NCI-H187 (cell line): ENCODE data around the gene CHD5.

Experiments used
- DNase-seq, 2 experiments: peaks; one replicate each; lab custom pipeline; 2025; lab: John Stamatoyannopoulos, UW

Gene CHD5

DNA sequence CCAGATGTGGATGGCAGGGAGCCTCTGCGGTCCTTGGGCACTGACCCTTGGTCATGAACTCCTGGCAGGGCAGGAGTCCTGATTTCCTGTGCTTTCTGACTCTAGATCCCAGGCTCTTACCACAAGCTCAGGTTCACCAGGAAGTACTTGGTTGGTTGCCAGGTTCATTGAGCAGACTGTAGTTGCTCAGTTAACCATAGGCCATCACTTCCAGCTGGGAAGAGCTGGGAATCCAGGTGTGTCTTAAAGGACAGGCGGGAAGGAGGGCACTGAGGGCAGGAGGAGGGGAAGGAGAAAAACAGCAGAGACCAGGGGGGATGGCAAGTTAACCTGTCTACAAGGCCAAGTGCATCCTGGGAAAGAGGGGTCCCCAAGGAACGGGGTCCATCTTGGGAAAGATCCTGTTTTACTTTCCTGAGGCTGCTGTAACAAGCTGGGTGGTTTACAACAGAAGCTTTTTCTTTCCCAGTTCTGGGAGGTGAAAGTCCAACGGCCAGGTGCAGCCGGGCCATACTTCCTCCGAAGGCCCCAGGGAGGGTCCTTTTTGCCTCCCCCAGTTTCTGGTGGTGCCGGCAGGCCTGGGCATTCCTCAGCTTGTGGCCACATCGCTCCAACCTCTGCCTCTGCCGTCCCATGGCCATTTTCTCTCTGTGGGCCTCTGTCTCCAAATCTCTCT is 122.8 kb downstream of the CHD5 start:
- no peak for DNase-seq

DNA sequence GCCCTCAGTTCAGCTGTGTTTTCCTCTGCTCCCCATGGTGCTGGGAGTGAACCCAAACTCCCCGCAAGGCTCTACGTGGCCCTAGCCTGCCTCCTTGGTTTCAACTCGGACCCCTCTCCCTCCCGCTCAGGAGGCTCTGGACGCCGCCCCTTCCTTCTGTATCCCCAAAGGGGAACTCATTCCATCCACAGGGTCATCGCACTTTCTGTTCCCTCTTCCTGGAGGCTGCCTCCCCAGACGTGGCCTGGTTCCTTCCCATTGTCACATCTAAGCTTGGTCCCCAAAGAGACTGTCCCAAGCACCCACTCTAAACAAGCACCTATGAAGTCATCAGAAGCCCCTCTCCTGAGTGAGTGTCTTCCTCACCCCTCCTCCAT is 123.6 kb downstream of the CHD5 start:
- no peak for DNase-seq

DNA sequence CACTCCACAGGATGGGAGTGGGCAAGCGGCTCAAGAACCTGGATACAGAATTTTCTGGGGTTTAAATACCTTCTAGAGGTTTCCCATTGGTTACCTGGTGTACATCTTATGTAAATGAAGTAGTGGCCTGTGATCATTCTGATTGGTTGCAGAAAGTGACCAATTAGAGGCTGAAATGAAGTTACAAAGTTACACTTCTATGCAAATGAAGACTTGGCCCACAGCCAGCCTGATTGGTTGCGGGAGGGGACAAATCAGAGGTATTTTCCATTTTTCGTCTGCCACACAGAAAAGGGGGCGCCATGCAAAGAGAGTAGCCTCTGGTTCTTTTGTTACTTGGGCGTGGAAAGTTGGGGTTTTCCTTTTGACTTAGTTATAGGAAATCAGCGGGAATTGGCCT is 125.5 kb downstream of the CHD5 start:
- no peak for DNase-seq

DNA sequence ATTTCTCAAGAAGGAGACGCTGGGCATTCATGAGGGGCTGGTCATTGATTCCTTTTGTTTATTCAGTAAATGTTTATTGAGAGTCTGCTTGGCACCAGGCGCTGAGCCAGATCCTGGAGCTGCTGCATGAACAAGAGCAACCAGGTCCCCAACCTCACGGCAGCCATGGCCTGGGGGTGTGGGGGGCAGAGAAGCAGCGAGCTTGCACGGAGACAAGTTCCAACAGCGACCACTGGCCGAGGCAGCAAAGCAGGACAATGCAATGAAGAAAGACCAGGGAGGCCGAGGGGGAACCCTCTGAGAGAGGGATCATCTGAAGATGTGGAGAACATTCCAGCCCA is 126.9 kb downstream of the CHD5 start:
- no peak for DNase-seq

DNA sequence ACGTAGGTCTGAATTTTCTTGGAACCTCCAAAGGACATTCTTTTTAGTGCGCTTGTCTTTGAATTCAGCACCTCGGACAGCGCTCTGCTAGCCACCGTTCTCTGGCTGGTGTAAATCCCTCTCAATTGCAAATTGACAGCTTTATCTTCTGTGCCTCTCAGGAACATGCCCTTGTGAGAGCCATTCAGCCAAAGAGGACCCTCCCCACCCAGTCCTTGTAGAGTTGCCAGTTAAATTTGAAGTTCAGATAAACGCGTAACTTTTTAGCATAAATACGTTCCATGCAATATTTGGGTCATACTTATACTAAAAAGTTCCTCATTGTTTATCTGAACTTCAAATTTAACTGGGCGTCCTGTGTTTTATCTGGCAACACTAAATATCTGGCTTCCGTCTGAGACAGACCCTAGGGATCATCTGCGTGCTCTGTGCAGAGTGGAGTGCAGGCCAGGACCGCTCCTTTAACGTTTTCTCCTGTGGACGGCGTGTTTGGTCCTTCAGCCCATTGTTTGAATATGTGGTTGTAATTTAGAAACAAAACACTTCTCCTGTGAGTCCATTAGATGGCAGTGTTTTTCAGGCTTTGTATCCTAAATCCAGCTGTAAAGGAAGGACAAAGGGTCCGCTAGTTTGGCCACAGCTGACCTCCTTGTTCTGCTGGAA is 127.4 kb downstream of the CHD5 start:
- DNase-seq = no peak
